ENCODE results near the gene BTBD9. TPM values are rescaled to one million over a fixed set of nuclear protein-coding genes. Genes with fewer than 3 reads are reported as not detected.

Gene BTBD9
- total and polyA plus RNA-seq, 11 donors, result 6.3 to 23.3 (median 19.4) TPM

GRCh38 chr6:38306931-38307330, 332.8 kb downstream of the BTBD9 start:
- peak overlapping the region in 5 of 12 donors; percentile 1 to 30 (median 16) for H3K27ac ChIP-seq
- no peak overlapping the region for H3K4me3 ChIP-seq
- H3K4me1 ChIP-seq, result peaks cover 0 to 35% (median 23%) of the 10 kb centered on the region in 12 donors
- ATAC-seq (no peak), DNase-seq (no peak)
- intact Hi-C loops (cut with DNase I), result no loop called here
- no peaks in the 10 kb centered on the region for H3K27me3 ChIP-seq
- H3K36me3 ChIP-seq, result no peaks in the 10 kb centered on the region
- no peak for TF ChIP-seq POLR2A (IDR thresholded peaks at IDR 0.05)
- H3K9me3 ChIP-seq, result no peaks in the 10 kb centered on the region

- no peak overlapping the region for H3K4me3 ChIP-seq
- TF ChIP-seq POLR2A (IDR thresholded peaks at IDR 0.05), result no peak
- no peak for TF ChIP-seq CTCF (IDR thresholded peaks at IDR 0.05)
- DNase-seq, result no peak
- WGBS, 4 donors, result 48 to 61% (median 52%) methylated on average over 4 of the region's 4 CpGs
- no peaks in the 10 kb centered on the region for H3K9me3 ChIP-seq
- ATAC-seq, result peak in 1 of 4 donors; percentile 16
- peaks cover 0 to 35% (median 23%) of the 10 kb centered on the region in 12 donors for H3K4me1 ChIP-seq
- peak overlapping the region in 6 of 12 donors; percentile 7 to 59 (median 46) for H3K27ac ChIP-seq
- no peaks in the 10 kb centered on the region for H3K27me3 ChIP-seq
- H3K36me3 ChIP-seq, result no peaks in the 10 kb centered on the region
- intact Hi-C loops (cut with DNase I), result no loop called here
Measured at GRCh38 chr6:38305995-38306681, 333.6 kb downstream of the BTBD9 start.

- Histone ChIP-seq H3K36me3 (no peaks in the 10 kb centered on the region), H3K27me3 (no peaks in the 10 kb centered on the region), H3K9me3 (no peaks in the 10 kb centered on the region), H3K4me1 (peaks cover 0 to 24% (median 15%) of the 10 kb centered on the region in 12 donors), H3K4me3 (no peak overlapping the region), H3K27ac (no peak overlapping the region)
- WGBS, 4 donors, result 67 to 83% (median 75%) methylated on average over 2 of the region's 2 CpGs
- TF ChIP-seq CTCF (IDR thresholded peaks at IDR 0.05), result no peak
- no peak for TF ChIP-seq POLR2A (IDR thresholded peaks at IDR 0.05)
- intact Hi-C loops (cut with DNase I), result no loop called here
- DNase-seq (no peak), ATAC-seq (no peak)
Measured at GRCh38 chr6:38302838-38303237, 336.9 kb downstream of the BTBD9 start.

- ATAC-seq, result no peak
- 97 to 100% (median 99%) methylated on average over 1 of the region's 1 CpG for WGBS, 4 donors
- H3K9me3 ChIP-seq, result no peaks in the 10 kb centered on the region
Measured at GRCh38 chr6:38302081-38302480, 337.6 kb downstream of the BTBD9 start.

More at GRCh38 chr6:38302081-38302480, 337.6 kb downstream of the BTBD9 start:
- TF ChIP-seq CTCF (IDR thresholded peaks at IDR 0.05) (no peak), POLR2A (IDR thresholded peaks at IDR 0.05) (no peak)
- Histone ChIP-seq H3K4me1 (peaks cover 0 to 17% (median 8%) of the 10 kb centered on the region in 12 donors), H3K27me3 (no peaks in the 10 kb centered on the region), H3K27ac (no peak overlapping the region), H3K4me3 (no peak overlapping the region), H3K36me3 (no peaks in the 10 kb centered on the region)
- intact Hi-C loops (cut with DNase I), result no loop called here
- no peak for DNase-seq
